ENCODE results near the gene RHO.

Gene RHO

GRCh38 chr3:129547241-129547640 lies 18.8 kb downstream of the RHO start:
- H3K4me3 ChIP-seq (ENCODE audit: low read length) = no peak overlapping the region
- no peak for TF ChIP-seq CTCF (conservative IDR thresholded peaks at IDR 0.05; ENCODE audit: low read length)
- no peak for DNase-seq (ENCODE audit: low read depth)

GRCh38 chr3:129548104-129548965 lies 19.9 kb downstream of the RHO start:
- DNase-seq (ENCODE audit: low read depth) = no peak
- TF ChIP-seq CTCF (conservative IDR thresholded peaks at IDR 0.05; ENCODE audit: low read length) = no peak
- H3K4me3 ChIP-seq (ENCODE audit: low read length) = no peak overlapping the region

- no peak for TF ChIP-seq CTCF (conservative IDR thresholded peaks at IDR 0.05; ENCODE audit: low read length)
- H3K4me3 ChIP-seq (ENCODE audit: low read length) = no peak overlapping the region
- DNase-seq (ENCODE audit: low read depth) = peak; percentile 31
Observed at GRCh38 chr3:129549006-129549800, 20.8 kb downstream of the RHO start.

GRCh38 chr3:129549805-129550204 lies 21.4 kb downstream of the RHO start:
- no peak for DNase-seq (ENCODE audit: low read depth)
- TF ChIP-seq CTCF (conservative IDR thresholded peaks at IDR 0.05; ENCODE audit: low read length) = no peak

GRCh38 chr3:129552287-129553050 lies 24.0 kb downstream of the RHO start:
- no peak for DNase-seq (ENCODE audit: low read depth)
- TF ChIP-seq CTCF (conservative IDR thresholded peaks at IDR 0.05; ENCODE audit: low read length) = no peak
- H3K4me3 ChIP-seq (ENCODE audit: low read length) = no peak overlapping the region

More at GRCh38 chr3:129549805-129550204, 21.4 kb downstream of the RHO start:
- H3K4me3 ChIP-seq (ENCODE audit: low read length) = no peak overlapping the region

GRCh38 chr3:129553171-129553570 lies 24.7 kb downstream of the RHO start:
- DNase-seq (ENCODE audit: low read depth) = no peak
- no peak for TF ChIP-seq CTCF (conservative IDR thresholded peaks at IDR 0.05; ENCODE audit: low read length)
- H3K4me3 ChIP-seq (ENCODE audit: low read length) = no peak overlapping the region

Measured in AG10803 (cell line).